H1 (cell line): ENCODE results near the gene YPEL5. TPM values are rescaled to one million over a fixed set of nuclear protein-coding genes. Genes with fewer than 3 reads are reported as not detected.

Experiments
- CTCF ChIA-PET: fragments of 300-600 bp; sonication (Branson Sonifier 250); formaldehyde crosslinking; loops from one replicate; lab custom pipeline; 2021; ENCODE audit not compliant: partially characterized antibody; lab: Charles Lee
- POLR2A ChIA-PET: fragments of 300-600 bp; sonication (Branson Sonifier 250); formaldehyde crosslinking; loops from one replicate; lab custom pipeline; 2021; ENCODE audit warnings: inconsistent platforms; ENCODE audit not compliant: partially characterized antibody; lab: Charles Lee
- DNase-seq, 2 experiments: peaks; one replicate each; pipeline versions ENCODE4 v3.0.0 to v3.0.0-alpha.2; 2010 to 2022; ENCODE audit warnings: low spot score in 2 of 2, low read depth in 1 of 2, mixed read lengths in 1 of 2
- FAIRE-seq: peaks from 2 replicates; lab custom pipeline; 2011; peaks lifted over from hg19 to GRCh38; lab: Jason Lieb, UNC
- H2AFZ ChIP-seq: 2 replicates; pipeline ENCODE4 v1.8.1; 2012; ENCODE audit warnings: low read length, inconsistent platforms
- H2AK5ac ChIP-seq: 2 replicates; pipeline ENCODE4 v1.6.1; 2013; ENCODE audit warnings: low read depth, low read length
- H2BK120ac ChIP-seq: replicated peaks from 2 replicates; pipeline ENCODE3; 2013; ENCODE audit warnings: low read depth, low read length, inconsistent platforms
- H2BK12ac ChIP-seq: 2 replicates; pipeline ENCODE4 v1.6.1; 2013; ENCODE audit warnings: low read depth, low read length
- H2BK15ac ChIP-seq: 2 replicates; pipeline ENCODE4 v1.6.1; 2013; ENCODE audit warnings: low read length
- H2BK20ac ChIP-seq: 2 replicates; pipeline ENCODE4 v1.6.1; 2013; ENCODE audit warnings: low read length
- H2BK5ac ChIP-seq: 2 replicates; pipeline ENCODE4 v1.6.1; 2013; ENCODE audit warnings: low read depth, low read length
- H3K14ac ChIP-seq: 2 replicates; pipeline ENCODE4 v1.6.1; 2013; ENCODE audit warnings: inconsistent platforms; ENCODE audit not compliant: insufficient read length
- H3K18ac ChIP-seq: 2 replicates; pipeline ENCODE4 v1.6.1; 2013; ENCODE audit warnings: low read length; ENCODE audit errors: extremely low read depth
- H3K23ac ChIP-seq: 2 replicates; pipeline ENCODE4 v1.6.1; 2013; ENCODE audit warnings: inconsistent platforms; ENCODE audit not compliant: insufficient read length
- H3K23me2 ChIP-seq: 2 replicates; pipeline ENCODE4 v1.6.1; 2013; ENCODE audit warnings: low read depth, low read length
- H3K27ac ChIP-seq: 2 replicates; pipeline ENCODE4 v1.6.1; 2011; ENCODE audit warnings: low read depth, low read length, inconsistent platforms
- H3K27me3 ChIP-seq, 4 experiments: replicated peaks in 1 of 4; 1 replicate in 1 of 4; 2 replicates in 3 of 4; pipeline versions ENCODE4 v1.6.1 to v1.8.1; 2011 to 2013; ENCODE audit warnings: low read length in 3 of 4, mild to moderate bottlenecking in 3 of 4, inconsistent platforms in 2 of 4, mixed read lengths in 2 of 4, moderate library complexity in 1 of 4; ENCODE audit not compliant: control insufficient read depth in 3 of 4, insufficient read depth in 3 of 4; ENCODE audit errors: extremely low read depth in 1 of 4
- H3K36me3 ChIP-seq, 4 experiments: 2 replicates each; pipeline versions ENCODE4 v1.6.1 to v1.8.1; 2011 to 2013; ENCODE audit warnings: mild to moderate bottlenecking in 4 of 4, low read length in 3 of 4, moderate library complexity in 2 of 4, control low read depth in 1 of 4, inconsistent platforms in 1 of 4; ENCODE audit not compliant: insufficient read depth in 4 of 4, control insufficient read depth in 2 of 4
- H3K4ac ChIP-seq: replicated peaks from 2 replicates; pipeline ENCODE3; 2013; ENCODE audit warnings: low read length, low read depth, mixed read lengths, inconsistent platforms; ENCODE audit not compliant: insufficient read length
- H3K4me1 ChIP-seq, 4 experiments: replicated peaks in 1 of 4; 1 replicate in 1 of 4; 2 replicates in 3 of 4; pipeline versions ENCODE4 v1.6.1 to v1.8.1; 2011 to 2013; ENCODE audit warnings: low read length in 3 of 4, inconsistent platforms in 2 of 4, mixed read lengths in 1 of 4; ENCODE audit not compliant: insufficient read depth in 4 of 4, control insufficient read depth in 3 of 4
- H3K4me2 ChIP-seq, 2 experiments: 2 replicates each; pipeline versions ENCODE4 v1.6.1 to v1.8.1; 2011 to 2013; ENCODE audit warnings: low read depth in 2 of 2, low read length in 2 of 2, control low read depth in 1 of 2, inconsistent platforms in 1 of 2, mild to moderate bottlenecking in 1 of 2; ENCODE audit not compliant: insufficient read depth in 1 of 2
- H3K4me3 ChIP-seq, 4 experiments: fragments of 200-600, 300-600 bp in 1 of 4; sonication (generic), shearing (Covaris generic), sonication (Bioruptor Twin) in 1 of 4; 2 replicates each; pipeline versions ENCODE4 v1.5.1 to v1.8.1; 2011 to 2016; ENCODE audit warnings: low read length in 4 of 4, low read depth in 3 of 4, control low read depth in 2 of 4, inconsistent platforms in 2 of 4, mild to moderate bottlenecking in 2 of 4, mixed read lengths in 1 of 4, moderate library complexity in 1 of 4; ENCODE audit not compliant: insufficient read depth in 2 of 4; ENCODE audit errors: extremely low read depth in 1 of 4
- H3K56ac ChIP-seq: replicated peaks from 2 replicates; pipeline ENCODE3; 2013; ENCODE audit warnings: low read depth, mild to moderate bottlenecking, mixed read lengths, low read length, inconsistent platforms; ENCODE audit not compliant: insufficient read length
- H3K79me1 ChIP-seq: 2 replicates; pipeline ENCODE4 v1.6.1; 2013; ENCODE audit warnings: low read depth, low read length, control low read depth
- H3K79me2 ChIP-seq, 2 experiments: 2 replicates each; pipeline versions ENCODE4 v1.6.1 to v1.8.1; 2012 to 2013; ENCODE audit warnings: low read length in 2 of 2, mild to moderate bottlenecking in 2 of 2, inconsistent platforms in 1 of 2; ENCODE audit not compliant: insufficient read depth in 2 of 2, control insufficient read depth in 1 of 2
- H3K9ac ChIP-seq, 4 experiments: replicated peaks in 1 of 4; 1 replicate in 1 of 4; 2 replicates in 3 of 4; pipeline versions ENCODE4 v1.6.1 to v1.8.1; 2011 to 2013; ENCODE audit warnings: low read depth in 3 of 4, low read length in 3 of 4, control low read depth in 2 of 4, mild to moderate bottlenecking in 2 of 4, moderate library complexity in 2 of 4, inconsistent platforms in 1 of 4; ENCODE audit errors: extremely low read depth in 1 of 4
- H3K9me3 ChIP-seq, 2 experiments: 2 replicates each; pipeline versions ENCODE4 v1.6.1 to v1.8.1; 2012 to 2013; ENCODE audit warnings: mild to moderate bottlenecking in 2 of 2, moderate library complexity in 2 of 2, control low read depth in 1 of 2, inconsistent platforms in 1 of 2, low read depth in 1 of 2, low read length in 1 of 2, mixed read lengths in 1 of 2; ENCODE audit not compliant: insufficient read depth in 2 of 2
- H4K20me1 ChIP-seq, 2 experiments: replicated peaks in 1 of 2; 2 replicates each; pipeline versions ENCODE3 to v1.8.1; 2011 to 2013; ENCODE audit warnings: inconsistent platforms in 2 of 2, low read length in 2 of 2, mild to moderate bottlenecking in 1 of 2; ENCODE audit not compliant: insufficient read depth in 2 of 2, control insufficient read depth in 1 of 2
- H4K5ac ChIP-seq: 2 replicates; pipeline ENCODE4 v1.6.1; 2013; ENCODE audit warnings: low read length, low read depth, mixed read lengths, inconsistent platforms; ENCODE audit not compliant: insufficient read length
- H4K8ac ChIP-seq: 2 replicates; pipeline ENCODE4 v1.8.0; 2013; ENCODE audit warnings: mild to moderate bottlenecking, moderate library complexity, low read length, inconsistent platforms; ENCODE audit not compliant: insufficient read depth; ENCODE audit errors: extremely low read depth
- H4K91ac ChIP-seq: replicated peaks from 2 replicates; pipeline ENCODE3; 2013; ENCODE audit warnings: low read length, mixed read lengths, inconsistent platforms; ENCODE audit not compliant: insufficient read length
- CBX5 ChIP-seq: fragments of 300-800, 300-1000 bp; sonication (generic); IDR thresholded peaks from 2 replicates; pipeline ENCODE4 v1.7.1; 2016; ENCODE audit warnings: antibody characterized with exemption, low read length, low read depth
- CTBP2 ChIP-seq: IDR thresholded peaks from 2 replicates; pipeline ENCODE4 v1.7.0; 2011; ENCODE audit warnings: borderline replicate concordance, mild to moderate bottlenecking, moderate library complexity, mixed read lengths, low read length; ENCODE audit not compliant: insufficient read depth, insufficient read length
- EZH2 ChIP-seq: fragments of 200-600 bp; sonication (generic); IDR thresholded peaks from 2 replicates; pipeline ENCODE4 v1.7.1; 2012; ENCODE audit warnings: low read depth, mild to moderate bottlenecking, moderate library complexity, low read length, inconsistent platforms; ENCODE audit not compliant: severe bottlenecking
- GABPA ChIP-seq: IDR thresholded peaks from 2 replicates; pipeline ENCODE4 v1.6.1; 2011; ENCODE audit warnings: mild to moderate bottlenecking, low read length, moderate library complexity, borderline replicate concordance; ENCODE audit not compliant: insufficient read depth
- GTF2F1 ChIP-seq: IDR thresholded peaks from 2 replicates; pipeline ENCODE4 v1.6.1; 2012; ENCODE audit warnings: low read depth, low read length, improper control_type of control experiment, borderline replicate concordance
- JUND ChIP-seq: IDR thresholded peaks from 2 replicates; pipeline ENCODE4 v1.6.1; 2011; ENCODE audit warnings: mild to moderate bottlenecking, improper control_type of control experiment, low read length
- PHF8 ChIP-seq: fragments of 200-600 bp; sonication (generic); conservative IDR thresholded peaks from 2 replicates; pipeline ENCODE4 v1.7.1; 2012; ENCODE audit warnings: low read depth, mild to moderate bottlenecking, inconsistent platforms, low read length, moderate library complexity
- POU5F1 ChIP-seq: IDR thresholded peaks from 2 replicates; pipeline ENCODE4 v1.6.1; 2011; ENCODE audit warnings: low read depth, mild to moderate bottlenecking, low read length, moderate library complexity
- RBBP5 ChIP-seq: IDR thresholded peaks from 2 replicates; pipeline ENCODE4 v1.7.1; 2012; ENCODE audit warnings: low read depth, mild to moderate bottlenecking, inconsistent platforms, low read length, moderate library complexity, borderline replicate concordance
- SIX5 ChIP-seq: IDR thresholded peaks from 2 replicates; pipeline ENCODE4 v1.6.1; 2011; ENCODE audit warnings: mild to moderate bottlenecking, low read depth, low read length
- WGBS, 2 experiments: shearing (Covaris generic) in 1 of 2; methylation state at CpG; one replicate each; pipeline versions ENCODE4 v1.1.6 to v1.1.7; 2013 to 2015; ENCODE audit warnings: low lambda C conversion rate in 2 of 2, mixed read lengths in 2 of 2, inconsistent platforms in 1 of 2, low coverage in 1 of 2, missing lambda C conversion rate in 1 of 2; ENCODE audit not compliant: insufficient replicate concordance in 2 of 2, insufficient coverage in 1 of 2, insufficient read length in 1 of 2; ENCODE audit errors: extremely low coverage in 1 of 2, missing lambda C conversion rate in 1 of 2; 5-methylcytosine and 5-hydroxymethylcytosine counted together
- polyA plus RNA-seq, 7 experiments: library from polyadenylated mRNA; depleted of rRNA in 3 of 7; stranded (reverse) in 5 of 7; unstranded in 2 of 7; fragments of >200 nt in 5 of 7; fragments of 200-250 nt in 2 of 7; gene quantifications; 1 replicate in 5 of 7; 2 replicates in 1 of 7; 4 replicates in 1 of 7; pipeline versions ENCODE4 v1.2.1 to v1.2.3, GENCODE V29; 2011 to 2013; ENCODE audit warnings: missing spikeins in 2 of 7, mixed read lengths in 2 of 7
- total RNA-seq: library from RNA; stranded (reverse); fragmentation: NEBNext Ultra II Directional; extraction: Animal tissue kit (Norgen Biotek cat#: 25700); gene quantifications from 2 replicates; pipeline ENCODE4 v1.2.1, GENCODE V29; 2021
- TF ChIP-seq, protein P1 (sequence below), 3 experiments: IDR thresholded peaks; 1 replicate in 2 of 3; 2 replicates in 1 of 3; pipeline versions ENCODE4 v1.5.1 to v1.6.1; 2011; ENCODE audit warnings: low read length in 3 of 3, mild to moderate bottlenecking in 3 of 3, inconsistent platforms in 2 of 3, low read depth in 1 of 3, moderate library complexity in 1 of 3; ENCODE audit not compliant: insufficient read depth in 1 of 3; ENCODE audit errors: control extremely low read depth in 1 of 3

YPEL5 gene
- total and polyA plus RNA-seq, 2 of the 8 experiments (the other 6 are each of a cell fraction or from before 2014, with no cell fraction given) = 18.5 to 28.0 TPM

- H3K9ac ChIP-seq = no peak overlapping the region
- no peak for DNase-seq
- H4K8ac ChIP-seq = no peak overlapping the region
- H4K5ac ChIP-seq = no peak overlapping the region
- no peak overlapping the region for H3K4ac ChIP-seq
- H2BK120ac ChIP-seq = no peak overlapping the region
- WGBS, 2 experiments = 95% methylated on average over 2 of the region's 2 CpGs; no CpG with 5 or more reads in 1 of the 2 experiments
- H2AK5ac ChIP-seq = no peak overlapping the region
- no peaks in the 10 kb centered on the region for H3K79me1 ChIP-seq
- no peaks in the 10 kb centered on the region for H3K23me2 ChIP-seq
- H3K23ac ChIP-seq = no peak overlapping the region
- no peaks in the 10 kb centered on the region for H3K79me2 ChIP-seq
- no peak overlapping the region for H4K91ac ChIP-seq
- no peak overlapping the region for H3K18ac ChIP-seq
- H2AFZ ChIP-seq = no peak overlapping the region
- H3K4me3 ChIP-seq = no peak overlapping the region
- no peak overlapping the region for H2BK15ac ChIP-seq
- H2BK12ac ChIP-seq = no peak overlapping the region
- H4K20me1 ChIP-seq = no peaks in the 10 kb centered on the region
- no peaks in the 10 kb centered on the region; a peak in 1 of 7 replicates for H3K27me3 ChIP-seq
- ChIA-PET CTCF (interaction anchor here (1.2 kb wide), 1 partner anchor 81 kb away, joined by 3 read pairs; no protein-coding TSS in a partner anchor), POLR2A (interaction anchor here (1.3 kb wide), 1 partner anchor 9 kb away, joined by 6 read pairs; no protein-coding TSS in a partner anchor)
- peaks cover 0 to 33% (median 9%) of the 10 kb centered on the region in 4 experiments; a peak in 6 of 8 replicates for H3K36me3 ChIP-seq
- no peak overlapping the region for H3K4me2 ChIP-seq
- H3K4me1 ChIP-seq = peaks cover 0 to 4% (median 0%) of the 10 kb centered on the region in 4 experiments; a peak in 1 of 7 replicates
- FAIRE-seq = no peak
- no peak overlapping the region for H3K14ac ChIP-seq
- no peak overlapping the region for H2BK5ac ChIP-seq
- no peak overlapping the region for H3K56ac ChIP-seq
- no peaks in the 10 kb centered on the region for H3K9me3 ChIP-seq
- no peak overlapping the region for H3K27ac ChIP-seq
- no peak overlapping the region for H2BK20ac ChIP-seq
- no peak for TF ChIP-seq GABPA
- TF ChIP-seq, protein P1, sequence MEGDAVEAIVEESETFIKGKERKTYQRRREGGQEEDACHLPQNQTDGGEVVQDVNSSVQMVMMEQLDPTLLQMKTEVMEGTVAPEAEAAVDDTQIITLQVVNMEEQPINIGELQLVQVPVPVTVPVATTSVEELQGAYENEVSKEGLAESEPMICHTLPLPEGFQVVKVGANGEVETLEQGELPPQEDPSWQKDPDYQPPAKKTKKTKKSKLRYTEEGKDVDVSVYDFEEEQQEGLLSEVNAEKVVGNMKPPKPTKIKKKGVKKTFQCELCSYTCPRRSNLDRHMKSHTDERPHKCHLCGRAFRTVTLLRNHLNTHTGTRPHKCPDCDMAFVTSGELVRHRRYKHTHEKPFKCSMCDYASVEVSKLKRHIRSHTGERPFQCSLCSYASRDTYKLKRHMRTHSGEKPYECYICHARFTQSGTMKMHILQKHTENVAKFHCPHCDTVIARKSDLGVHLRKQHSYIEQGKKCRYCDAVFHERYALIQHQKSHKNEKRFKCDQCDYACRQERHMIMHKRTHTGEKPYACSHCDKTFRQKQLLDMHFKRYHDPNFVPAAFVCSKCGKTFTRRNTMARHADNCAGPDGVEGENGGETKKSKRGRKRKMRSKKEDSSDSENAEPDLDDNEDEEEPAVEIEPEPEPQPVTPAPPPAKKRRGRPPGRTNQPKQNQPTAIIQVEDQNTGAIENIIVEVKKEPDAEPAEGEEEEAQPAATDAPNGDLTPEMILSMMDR (IDR thresholded peaks at IDR 0.05; ENCODE audit: control extremely low read depth in 1 of 3, insufficient read depth in 1 of 3, low read depth in 1 of 3, low read length in 3 of 3) = no peak
- TF ChIP-seq POU5F1 = no peak
- no peak for TF ChIP-seq PHF8
- no peak for TF ChIP-seq CTBP2
- TF ChIP-seq SIX5 = no peak
- TF ChIP-seq JUND = no peak
- no peak for TF ChIP-seq EZH2
- no peak for TF ChIP-seq GTF2F1
- TF ChIP-seq RBBP5 = no peak
- no peak for TF ChIP-seq CBX5
These were observed 13.0 kb downstream of the YPEL5 start for GRCh38 chr2:30159766-30160165.
